GM10266 (cell line): Measurements from ENCODE around the gene FRAS1.

Source experiments
- DNase-seq: peaks from one replicate; pipeline ENCODE4 v3.0.0; 2012; ENCODE audit errors: extremely low spot score
- TF ChIP-seq, protein P1 (sequence below): IDR thresholded peaks from 2 replicates; pipeline ENCODE4 v1.5.1; 2012; ENCODE audit warnings: mild to moderate bottlenecking, low read depth; ENCODE audit not compliant: control insufficient read depth, insufficient read depth; ENCODE audit errors: missing control alignments

Gene FRAS1

DNA sequence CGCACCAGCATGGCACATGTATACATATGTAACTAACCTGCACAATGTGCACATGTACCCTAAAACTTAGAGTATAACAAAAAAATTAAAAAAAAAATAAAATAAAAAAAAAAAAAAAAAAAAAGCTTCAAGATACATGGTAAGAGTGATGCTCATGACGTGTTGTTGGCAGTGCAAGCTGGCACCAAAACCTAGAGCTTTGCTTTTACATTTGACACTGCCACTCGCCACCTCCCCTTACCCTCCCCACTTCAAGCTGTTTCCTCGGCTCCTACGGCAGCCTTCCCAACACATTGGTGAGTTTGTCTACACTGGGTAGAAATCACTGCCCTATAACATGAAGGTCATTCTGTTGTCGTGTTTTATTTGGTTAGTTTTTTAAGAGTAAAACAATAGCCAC, 296.8 kb downstream of the FRAS1 start:
- TF ChIP-seq, protein P1, sequence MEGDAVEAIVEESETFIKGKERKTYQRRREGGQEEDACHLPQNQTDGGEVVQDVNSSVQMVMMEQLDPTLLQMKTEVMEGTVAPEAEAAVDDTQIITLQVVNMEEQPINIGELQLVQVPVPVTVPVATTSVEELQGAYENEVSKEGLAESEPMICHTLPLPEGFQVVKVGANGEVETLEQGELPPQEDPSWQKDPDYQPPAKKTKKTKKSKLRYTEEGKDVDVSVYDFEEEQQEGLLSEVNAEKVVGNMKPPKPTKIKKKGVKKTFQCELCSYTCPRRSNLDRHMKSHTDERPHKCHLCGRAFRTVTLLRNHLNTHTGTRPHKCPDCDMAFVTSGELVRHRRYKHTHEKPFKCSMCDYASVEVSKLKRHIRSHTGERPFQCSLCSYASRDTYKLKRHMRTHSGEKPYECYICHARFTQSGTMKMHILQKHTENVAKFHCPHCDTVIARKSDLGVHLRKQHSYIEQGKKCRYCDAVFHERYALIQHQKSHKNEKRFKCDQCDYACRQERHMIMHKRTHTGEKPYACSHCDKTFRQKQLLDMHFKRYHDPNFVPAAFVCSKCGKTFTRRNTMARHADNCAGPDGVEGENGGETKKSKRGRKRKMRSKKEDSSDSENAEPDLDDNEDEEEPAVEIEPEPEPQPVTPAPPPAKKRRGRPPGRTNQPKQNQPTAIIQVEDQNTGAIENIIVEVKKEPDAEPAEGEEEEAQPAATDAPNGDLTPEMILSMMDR = no peak

DNA sequence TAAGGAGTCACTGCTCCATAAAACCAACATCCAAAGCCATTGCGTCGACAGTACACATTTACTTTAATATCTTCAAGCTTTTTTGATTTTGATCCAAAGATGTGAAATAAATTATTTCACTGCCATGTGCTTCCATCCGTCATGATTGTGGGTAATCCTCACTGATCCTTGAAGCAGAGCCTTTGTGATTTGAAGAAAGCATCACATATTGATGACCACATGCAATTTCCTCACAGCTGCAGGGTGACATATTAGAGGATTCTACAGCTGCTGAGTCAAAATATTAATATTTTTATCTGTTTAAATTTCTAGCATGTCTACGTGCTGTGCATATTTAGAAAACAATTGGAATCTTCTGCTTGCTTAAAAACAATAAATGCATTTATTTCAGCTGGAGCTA, 297.7 kb downstream of the FRAS1 start:
- TF ChIP-seq, protein P1 = no peak
- DNase-seq = no peak

More for the DNA sequence above, 296.8 kb downstream of the FRAS1 start:
- DNase-seq = no peak

DNA sequence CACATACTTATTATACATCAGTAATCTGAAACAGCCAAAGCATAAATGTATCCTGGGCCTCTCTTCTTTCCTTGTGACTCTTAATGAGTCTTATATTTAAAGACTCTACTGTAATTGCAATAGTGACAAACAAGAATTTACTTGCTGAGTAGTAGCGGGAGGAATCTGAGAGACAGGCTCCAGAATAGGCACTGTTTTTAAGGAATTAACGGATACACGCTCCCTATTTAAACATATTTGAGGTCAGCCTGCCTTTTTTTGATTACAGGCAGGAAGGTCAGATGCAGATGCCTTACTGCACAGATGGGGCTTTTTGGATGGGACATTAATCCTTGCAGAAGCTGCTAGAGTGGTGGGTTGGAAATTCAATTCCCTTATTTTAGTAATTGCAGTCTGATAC, 298.2 kb downstream of the FRAS1 start:
- TF ChIP-seq, protein P1 = no peak

DNA sequence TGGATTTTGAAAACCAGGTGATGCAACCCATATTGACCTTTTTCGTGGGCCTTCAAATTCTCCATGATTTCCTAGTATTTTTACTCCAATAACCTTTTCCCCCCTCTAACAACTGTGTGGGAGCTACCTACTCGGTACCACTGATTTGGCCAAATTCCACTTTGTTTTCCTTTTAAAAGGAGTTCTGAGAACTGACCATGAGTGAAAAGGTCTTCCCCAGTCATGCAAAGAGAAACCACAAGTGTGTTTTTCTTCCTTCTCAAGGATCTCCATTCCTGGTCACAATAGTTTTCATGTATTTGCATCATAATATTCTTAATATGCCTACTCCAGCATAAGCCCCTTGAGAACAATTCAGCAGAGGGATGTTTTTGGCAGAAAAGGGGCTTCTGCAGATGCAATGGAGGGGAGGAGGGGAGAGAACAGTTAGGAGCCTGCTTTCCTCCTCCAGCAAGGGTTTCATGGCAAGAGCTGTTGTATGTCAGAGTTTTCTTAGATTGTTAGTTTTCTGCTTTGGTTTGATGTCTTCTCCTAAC, 299.2 kb downstream of the FRAS1 start:
- no peak for DNase-seq

More for the DNA sequence above, 298.2 kb downstream of the FRAS1 start:
- DNase-seq = no peak

DNA sequence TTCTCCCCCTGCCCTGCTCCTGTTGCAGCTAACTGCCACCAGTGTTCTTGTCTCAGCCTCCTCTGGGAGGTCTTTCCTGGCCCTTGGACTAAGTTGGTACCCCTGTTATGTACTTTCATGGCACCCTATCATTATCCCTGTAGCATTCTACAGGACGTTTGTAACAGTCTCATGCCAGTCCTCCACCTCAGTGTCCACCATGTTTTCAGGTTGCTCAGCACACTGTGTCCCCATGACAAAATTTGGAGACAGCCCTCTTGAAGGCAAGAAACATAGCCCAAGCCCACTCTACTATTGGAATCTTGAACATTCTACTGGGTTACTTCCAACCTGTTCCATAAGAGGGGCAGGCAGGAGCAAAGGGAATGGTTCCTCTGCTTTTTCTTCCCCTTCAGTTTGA, 300.0 kb downstream of the FRAS1 start:
- TF ChIP-seq, protein P1 = no peak
- no peak for DNase-seq

More for the DNA sequence above, 299.2 kb downstream of the FRAS1 start:
- TF ChIP-seq, protein P1 = no peak

DNA sequence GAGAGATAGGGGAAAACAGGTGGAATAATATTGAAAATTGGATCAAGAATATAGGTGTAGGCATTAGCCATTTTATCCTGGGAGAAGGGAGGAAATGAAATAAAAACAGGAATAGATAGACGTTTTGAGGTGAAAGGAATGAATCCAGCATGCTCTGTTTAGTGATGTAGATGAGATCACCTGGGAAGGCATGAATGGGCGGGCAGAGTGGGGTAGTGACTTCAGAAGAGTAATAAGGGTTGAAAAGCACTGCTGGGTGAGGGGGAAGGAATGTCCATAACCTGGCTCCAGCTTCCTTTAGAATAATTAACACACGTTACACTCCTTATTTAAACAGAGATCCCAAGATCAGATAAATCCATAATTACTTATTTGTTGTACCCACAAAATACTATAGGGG, 303.3 kb downstream of the FRAS1 start:
- TF ChIP-seq, protein P1 = no peak
- no peak for DNase-seq

DNA sequence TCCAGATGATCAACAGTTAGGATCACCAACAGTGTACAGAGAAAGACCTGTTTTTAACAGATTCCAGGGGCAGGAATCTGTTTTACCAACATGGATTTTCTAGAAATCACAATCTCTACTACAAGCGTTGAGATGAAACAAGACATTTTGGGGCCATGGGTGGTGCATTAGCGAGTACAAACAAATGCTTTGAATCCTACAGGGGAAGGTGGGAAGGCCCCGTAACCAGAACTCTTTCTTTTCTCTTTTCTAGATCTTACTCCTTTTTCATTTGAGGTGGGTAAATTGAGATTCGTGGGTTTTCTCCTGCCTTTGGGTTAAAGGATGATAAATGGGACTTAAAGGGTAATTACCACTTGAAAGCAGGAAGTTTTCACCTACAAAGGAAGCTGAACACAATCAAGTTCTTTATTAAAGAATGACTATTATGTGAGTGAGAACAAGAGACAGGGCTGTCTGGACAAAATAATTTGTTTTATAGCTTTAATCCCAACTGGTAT, 304.5 kb downstream of the FRAS1 start:
- no peak for DNase-seq
- TF ChIP-seq, protein P1 = no peak
